Prostate gland (tissue), 2 donors: Measurements from ENCODE around the gene ABCA13.

ENCODE experiments used
- POLR2A ChIP-seq: fragments of 450-650 bp; IDR thresholded peaks from one replicate; pipeline ENCODE4 v1.6.1; 2016; ENCODE audit warnings: antibody characterized with exemption, mild to moderate bottlenecking
- TF ChIP-seq, protein P1 (sequence below), 4 experiments: fragments of 200-600 bp in 2 of 4; fragments of 450-650 bp in 2 of 4; sonication (generic) in 2 of 4; IDR thresholded peaks; 1 replicate in 3 of 4; 2 replicates in 1 of 4; pipeline ENCODE4 v1.5.1; 2016 to 2019; ENCODE audit warnings: antibody characterized with exemption in 4 of 4, mild to moderate bottlenecking in 2 of 4, moderate library complexity in 2 of 4

DNA sequence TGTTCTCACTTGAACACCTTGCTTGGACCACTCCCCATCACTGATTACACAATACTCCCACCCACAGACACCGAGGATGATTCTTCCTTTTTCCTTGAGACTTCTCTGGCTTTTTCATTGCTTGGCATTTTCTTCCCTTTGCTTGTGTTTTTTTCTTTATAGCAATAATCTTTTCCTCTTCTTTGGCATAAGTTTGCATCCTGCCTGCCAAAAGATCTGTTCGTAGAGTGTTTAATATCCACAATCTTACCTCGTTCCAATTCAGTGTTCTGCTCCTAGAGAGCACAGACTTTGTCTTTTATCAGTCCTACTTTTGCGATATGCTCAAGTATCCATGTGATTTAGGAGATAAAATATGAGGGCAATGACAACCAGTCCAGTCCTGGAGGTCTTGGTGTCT, 449.8 kb downstream of the ABCA13 start:
- TF ChIP-seq, protein P1, sequence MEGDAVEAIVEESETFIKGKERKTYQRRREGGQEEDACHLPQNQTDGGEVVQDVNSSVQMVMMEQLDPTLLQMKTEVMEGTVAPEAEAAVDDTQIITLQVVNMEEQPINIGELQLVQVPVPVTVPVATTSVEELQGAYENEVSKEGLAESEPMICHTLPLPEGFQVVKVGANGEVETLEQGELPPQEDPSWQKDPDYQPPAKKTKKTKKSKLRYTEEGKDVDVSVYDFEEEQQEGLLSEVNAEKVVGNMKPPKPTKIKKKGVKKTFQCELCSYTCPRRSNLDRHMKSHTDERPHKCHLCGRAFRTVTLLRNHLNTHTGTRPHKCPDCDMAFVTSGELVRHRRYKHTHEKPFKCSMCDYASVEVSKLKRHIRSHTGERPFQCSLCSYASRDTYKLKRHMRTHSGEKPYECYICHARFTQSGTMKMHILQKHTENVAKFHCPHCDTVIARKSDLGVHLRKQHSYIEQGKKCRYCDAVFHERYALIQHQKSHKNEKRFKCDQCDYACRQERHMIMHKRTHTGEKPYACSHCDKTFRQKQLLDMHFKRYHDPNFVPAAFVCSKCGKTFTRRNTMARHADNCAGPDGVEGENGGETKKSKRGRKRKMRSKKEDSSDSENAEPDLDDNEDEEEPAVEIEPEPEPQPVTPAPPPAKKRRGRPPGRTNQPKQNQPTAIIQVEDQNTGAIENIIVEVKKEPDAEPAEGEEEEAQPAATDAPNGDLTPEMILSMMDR (IDR thresholded peaks at IDR 0.05): no peak
- TF ChIP-seq POLR2A: no peak
